ENCODE results near the gene IL10RA.

Gene IL10RA

GRCh38 chr11:117960406-117960805, 25.8 kb upstream of the IL10RA start:
- no peak overlapping the region for H3K4me2 ChIP-seq (ENCODE audit: low read length)
- no peak overlapping the region for H3K9ac ChIP-seq (ENCODE audit: low read length)
- H3K27ac ChIP-seq (ENCODE audit: low read depth, low read length, poor library complexity, severe bottlenecking): no peak overlapping the region
- H3K4me1 ChIP-seq (ENCODE audit: insufficient read depth, low read length, severe bottlenecking): peaks cover 4% of the 10 kb centered on the region
- H3K4me3 ChIP-seq (ENCODE audit: low read depth, low read length, poor library complexity, severe bottlenecking): no peak overlapping the region
- no peaks in the 10 kb centered on the region for H3K27me3 ChIP-seq (ENCODE audit: insufficient read depth, low read length)
- no peaks in the 10 kb centered on the region for H3K79me2 ChIP-seq (ENCODE audit: insufficient read depth, low read length)
- no peaks in the 10 kb centered on the region for H3K36me3 ChIP-seq (ENCODE audit: insufficient read depth, low read length)
- no peaks in the 10 kb centered on the region for H3K9me3 ChIP-seq (ENCODE audit: low read length)
- no peaks in the 10 kb centered on the region for H3K9me2 ChIP-seq (ENCODE audit: low read depth, low read length)
- no peaks in the 10 kb centered on the region for H4K20me1 ChIP-seq (ENCODE audit: insufficient read depth, low read length)
- H3F3A ChIP-seq (ENCODE audit: insufficient read depth, low read length): no peaks in the 10 kb centered on the region
- no peak overlapping the region for H2AFZ ChIP-seq (ENCODE audit: low read length)
- TF ChIP-seq CTCF (IDR thresholded peaks at IDR 0.05; ENCODE audit: low read length) (no peak), EZH2 (IDR thresholded peaks at IDR 0.05; ENCODE audit: borderline replicate concordance, low read length) (no peak)

DNA sequence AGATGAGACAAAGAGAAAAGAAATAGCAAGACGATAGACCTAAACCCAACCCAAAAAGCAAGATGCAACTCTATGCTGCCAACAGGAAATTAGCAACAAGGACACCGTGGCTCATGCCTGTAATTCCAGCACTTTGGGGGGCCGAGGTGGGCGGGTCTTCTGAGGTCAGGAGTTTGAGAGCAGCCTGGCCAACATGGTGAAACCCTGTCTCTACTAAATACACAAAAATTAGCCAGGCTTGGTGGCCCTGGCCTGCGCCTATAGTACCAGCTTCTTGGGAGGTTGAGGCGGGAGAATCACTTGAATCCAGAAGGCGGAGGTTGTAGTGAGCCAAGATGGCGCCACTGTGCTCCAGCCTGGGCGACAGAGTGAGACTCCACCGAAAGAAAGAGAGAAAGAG, 24.3 kb upstream of the IL10RA start:
- no peak overlapping the region for H3K9ac ChIP-seq (ENCODE audit: low read length)
- TF ChIP-seq EZH2 (IDR thresholded peaks at IDR 0.05; ENCODE audit: borderline replicate concordance, low read length) (no peak), CTCF (IDR thresholded peaks at IDR 0.05; ENCODE audit: low read length) (no peak)
- H3K36me3 ChIP-seq (ENCODE audit: insufficient read depth, low read length): no peaks in the 10 kb centered on the region
- H3K79me2 ChIP-seq (ENCODE audit: insufficient read depth, low read length): no peaks in the 10 kb centered on the region
- H3K27me3 ChIP-seq (ENCODE audit: insufficient read depth, low read length): no peaks in the 10 kb centered on the region
- H3F3A ChIP-seq (ENCODE audit: insufficient read depth, low read length): no peaks in the 10 kb centered on the region
- no peaks in the 10 kb centered on the region for H3K9me2 ChIP-seq (ENCODE audit: low read depth, low read length)
- peaks cover 4% of the 10 kb centered on the region for H3K4me1 ChIP-seq (ENCODE audit: insufficient read depth, low read length, severe bottlenecking)
- H3K27ac ChIP-seq (ENCODE audit: low read depth, low read length, poor library complexity, severe bottlenecking): no peak overlapping the region
- no peaks in the 10 kb centered on the region for H3K9me3 ChIP-seq (ENCODE audit: low read length)
- no peak overlapping the region for H2AFZ ChIP-seq (ENCODE audit: low read length)
- no peaks in the 10 kb centered on the region for H4K20me1 ChIP-seq (ENCODE audit: insufficient read depth, low read length)
- no peak overlapping the region for H3K4me2 ChIP-seq (ENCODE audit: low read length)
- no peak overlapping the region for H3K4me3 ChIP-seq (ENCODE audit: low read depth, low read length, poor library complexity, severe bottlenecking)

- TF ChIP-seq CTCF (IDR thresholded peaks at IDR 0.05; ENCODE audit: low read length): no peak
- TF ChIP-seq EZH2 (IDR thresholded peaks at IDR 0.05; ENCODE audit: borderline replicate concordance, low read length): no peak
- H3K4me2 ChIP-seq (ENCODE audit: low read length): no peak overlapping the region
- H3K9me3 ChIP-seq (ENCODE audit: low read length): no peaks in the 10 kb centered on the region
- H4K20me1 ChIP-seq (ENCODE audit: insufficient read depth, low read length): no peaks in the 10 kb centered on the region
- H3K27me3 ChIP-seq (ENCODE audit: insufficient read depth, low read length): no peaks in the 10 kb centered on the region
- no peak overlapping the region for H3K9ac ChIP-seq (ENCODE audit: low read length)
- H3F3A ChIP-seq (ENCODE audit: insufficient read depth, low read length): no peaks in the 10 kb centered on the region
- no peak overlapping the region for H3K4me3 ChIP-seq (ENCODE audit: low read depth, low read length, poor library complexity, severe bottlenecking)
- peaks cover 4% of the 10 kb centered on the region for H3K4me1 ChIP-seq (ENCODE audit: insufficient read depth, low read length, severe bottlenecking)
- no peaks in the 10 kb centered on the region for H3K9me2 ChIP-seq (ENCODE audit: low read depth, low read length)
- no peaks in the 10 kb centered on the region for H3K36me3 ChIP-seq (ENCODE audit: insufficient read depth, low read length)
- H2AFZ ChIP-seq (ENCODE audit: low read length): no peak overlapping the region
- no peak overlapping the region for H3K27ac ChIP-seq (ENCODE audit: low read depth, low read length, poor library complexity, severe bottlenecking)
- no peaks in the 10 kb centered on the region for H3K79me2 ChIP-seq (ENCODE audit: insufficient read depth, low read length)
These were observed 23.4 kb upstream of the IL10RA start for GRCh38 chr11:117962826-117963225.
